K562 (cell line): ENCODE results near the gene NT5C. TPM values are rescaled to one million over a fixed set of nuclear protein-coding genes. Genes with fewer than 3 reads are reported as not detected.

Experiments
- CAMTA2 ChIP-seq: fragments of 250-450 bp; sonication (Bioruptor Pico); conservative IDR thresholded peaks from 2 replicates; pipeline ENCODE4 v1.5.1; 2022
- DMBX1 ChIP-seq: fragments of 250-450 bp; sonication (Bioruptor Pico); IDR thresholded peaks from 2 replicates; pipeline ENCODE4 v1.8.0; 2022; ENCODE audit warnings: inconsistent platforms, mild to moderate bottlenecking, moderate library complexity, borderline replicate concordance
- ELF4 ChIP-seq: fragments of 450-650 bp; formaldehyde crosslinking; IDR thresholded peaks from 2 replicates; pipeline ENCODE4 v1.4.0; 2022; ENCODE audit warnings: missing genetic modification characterization
- FOS ChIP-seq: IDR thresholded peaks from 3 replicates; pipeline ENCODE4 v1.6.1; 2011; ENCODE audit not compliant: insufficient read length; ENCODE audit errors: extremely low read depth
- GTF2E2 ChIP-seq: fragments of 200-800 bp; sonication (Bioruptor generic); IDR thresholded peaks from 2 replicates; pipeline ENCODE4 v1.6.1; 2016; ENCODE audit warnings: missing genetic modification characterization, missing compliant biosample characterization
- GTF2F1 ChIP-seq: IDR thresholded peaks from 2 replicates; pipeline ENCODE4 v1.6.1; 2011; ENCODE audit warnings: low read depth, low read length, improper control_type of control experiment
- HCFC1 ChIP-seq: IDR thresholded peaks from 2 replicates; pipeline ENCODE4 v1.6.1; 2012; ENCODE audit warnings: low read depth, low read length, improper control_type of control experiment
- HNRNPLL ChIP-seq: fragments of 200-400 bp; formaldehyde crosslinking; IDR thresholded peaks from 2 replicates; pipeline ENCODE4 v1.6.1; 2017; ENCODE audit warnings: low read length, low read depth, mild to moderate bottlenecking; ENCODE audit not compliant: poor library complexity, severe bottlenecking
- SIN3A ChIP-seq, 2 experiments: fragments of 150-350 bp in 1 of 2; IDR thresholded peaks; 2 replicates each; pipeline ENCODE4 v1.6.1; 2011 to 2016; ENCODE audit warnings: borderline replicate concordance in 2 of 2, low read depth in 2 of 2, low read length in 2 of 2, mild to moderate bottlenecking in 2 of 2, moderate library complexity in 2 of 2; ENCODE audit not compliant: control insufficient read depth in 1 of 2
- SMAD3 ChIP-seq: fragments of 450-650 bp; formaldehyde crosslinking; conservative IDR thresholded peaks from 2 replicates; pipeline ENCODE4 v1.4.0; 2020; ENCODE audit warnings: mild to moderate bottlenecking
- XRCC5 ChIP-seq: fragments of 200-400 bp; formaldehyde crosslinking; IDR thresholded peaks from 2 replicates; pipeline ENCODE4 v1.6.1; 2017; ENCODE audit warnings: low read depth, mild to moderate bottlenecking, low read length
- polyA plus RNA-seq, 8 experiments: library from polyadenylated mRNA; depleted of rRNA in 4 of 8; stranded (reverse) in 5 of 8; unstranded in 3 of 8; fragments of >200 nt; fragmentation: Nextera tagmentation in 2 of 8; fragmentation: Illumina TruSeq in 1 of 8; extraction: Ambion mirVana in 2 of 8; extraction: Trizol in 1 of 8; gene quantifications; 2 replicates each; pipeline versions ENCODE4 v1.2.1 to v1.2.3, GENCODE V29; 2011 to 2014; ENCODE audit warnings: inconsistent platforms in 1 of 8, missing spikeins in 1 of 8
- total RNA-seq, 7 experiments: library from RNA; depleted of rRNA in 6 of 7; stranded (reverse); fragments of >200 nt in 6 of 7; fragmentation: Illumina TruSeq in 2 of 7; extraction: Trizol in 2 of 7; gene quantifications; 2 replicates each; pipeline versions ENCODE4 v1.2.1 to v1.2.3, GENCODE V29; 2011 to 2021; ENCODE audit warnings: low replicate concordance in 1 of 7
- TF ChIP-seq, protein P1 (sequence below): sonication (generic); formaldehyde crosslinking; IDR thresholded peaks from 2 replicates; pipeline ENCODE4 v1.8.1; 2023; ENCODE audit warnings: mild to moderate bottlenecking, missing genetic modification reagents
- TF ChIP-seq, protein P2 (sequence below), 3 experiments: fragments of 200-800 bp in 1 of 3; fragments of 250-450 bp in 1 of 3; fragments of 450-650 bp in 1 of 3; sonication (Bioruptor Pico) in 1 of 3; sonication (Bioruptor generic) in 1 of 3; formaldehyde crosslinking in 1 of 3; IDR thresholded peaks; 2 replicates each; pipeline versions ENCODE4 v1.6.1 to v1.8.0; 2016 to 2022; ENCODE audit warnings: mild to moderate bottlenecking in 2 of 3, missing genetic modification characterization in 2 of 3, missing compliant biosample characterization in 1 of 3, moderate library complexity in 1 of 3
- TF ChIP-seq, protein P3 (sequence below): fragments of 450-650 bp; IDR thresholded peaks from 2 replicates; pipeline ENCODE4 v1.7.1; 2018; ENCODE audit warnings: mild to moderate bottlenecking, low read depth; ENCODE audit not compliant: partially characterized antibody
- TF ChIP-seq, protein P4 (sequence below): fragments of 250-450 bp; sonication (Bioruptor Pico); IDR thresholded peaks from 2 replicates; pipeline ENCODE4 v1.5.0; 2020; ENCODE audit warnings: mild to moderate bottlenecking

Gene NT5C
- total and polyA plus RNA-seq, 9 of the 15 experiments (the other 6 are each of a cell fraction or from before 2014, with no cell fraction given): 2.9 to 205 (median 45.0) TPM

DNA sequence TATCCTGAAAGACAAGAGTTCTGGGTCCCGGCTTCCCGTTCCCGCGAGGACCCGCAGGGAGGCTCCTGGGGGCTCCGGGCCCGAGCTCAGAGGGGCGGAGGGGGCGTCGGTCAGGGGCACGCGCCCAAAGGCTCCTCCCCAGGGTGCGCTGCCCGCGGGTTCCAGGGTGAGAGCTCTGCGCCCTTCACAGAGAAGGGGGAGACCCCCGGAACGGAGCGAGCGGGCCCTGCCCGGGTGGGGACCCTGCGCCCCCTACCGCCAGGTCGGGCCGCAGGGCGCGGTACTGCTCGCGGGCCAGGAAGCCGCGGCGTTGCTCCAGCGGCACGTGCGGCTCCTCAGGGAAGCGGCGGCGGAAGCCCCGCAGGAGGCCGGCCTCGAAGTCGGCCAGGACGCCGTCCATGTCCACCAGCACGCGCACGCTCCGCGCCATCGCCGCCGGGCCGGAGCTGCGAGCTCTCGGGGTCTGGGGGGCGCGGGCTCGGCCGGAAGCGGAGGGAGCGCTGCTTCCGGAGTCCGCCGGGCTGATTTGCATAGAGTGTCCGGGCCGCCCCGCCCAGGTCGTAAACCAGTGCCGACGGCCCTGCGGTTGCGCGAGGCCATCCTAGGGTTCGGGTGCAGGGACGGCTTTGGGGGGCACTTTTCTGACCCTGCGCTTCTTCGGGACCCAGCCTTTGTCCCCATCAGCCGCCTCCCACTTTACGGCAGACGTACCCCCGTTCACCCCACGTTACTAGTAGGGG, at the start of gene NT5C (continued):
- TF ChIP-seq, protein P1, sequence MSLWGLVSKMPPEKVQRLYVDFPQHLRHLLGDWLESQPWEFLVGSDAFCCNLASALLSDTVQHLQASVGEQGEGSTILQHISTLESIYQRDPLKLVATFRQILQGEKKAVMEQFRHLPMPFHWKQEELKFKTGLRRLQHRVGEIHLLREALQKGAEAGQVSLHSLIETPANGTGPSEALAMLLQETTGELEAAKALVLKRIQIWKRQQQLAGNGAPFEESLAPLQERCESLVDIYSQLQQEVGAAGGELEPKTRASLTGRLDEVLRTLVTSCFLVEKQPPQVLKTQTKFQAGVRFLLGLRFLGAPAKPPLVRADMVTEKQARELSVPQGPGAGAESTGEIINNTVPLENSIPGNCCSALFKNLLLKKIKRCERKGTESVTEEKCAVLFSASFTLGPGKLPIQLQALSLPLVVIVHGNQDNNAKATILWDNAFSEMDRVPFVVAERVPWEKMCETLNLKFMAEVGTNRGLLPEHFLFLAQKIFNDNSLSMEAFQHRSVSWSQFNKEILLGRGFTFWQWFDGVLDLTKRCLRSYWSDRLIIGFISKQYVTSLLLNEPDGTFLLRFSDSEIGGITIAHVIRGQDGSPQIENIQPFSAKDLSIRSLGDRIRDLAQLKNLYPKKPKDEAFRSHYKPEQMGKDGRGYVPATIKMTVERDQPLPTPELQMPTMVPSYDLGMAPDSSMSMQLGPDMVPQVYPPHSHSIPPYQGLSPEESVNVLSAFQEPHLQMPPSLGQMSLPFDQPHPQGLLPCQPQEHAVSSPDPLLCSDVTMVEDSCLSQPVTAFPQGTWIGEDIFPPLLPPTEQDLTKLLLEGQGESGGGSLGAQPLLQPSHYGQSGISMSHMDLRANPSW (CRISPR knock-in tag): no peak; the same call in 1 of the 2 replicates
- TF ChIP-seq SIN3A (IDR thresholded peaks at IDR 0.05; ENCODE audit: borderline replicate concordance in 2 of 2, control insufficient read depth in 1 of 2, low read depth in 2 of 2, low read length in 2 of 2) (peak; percentile 58 to 94; a peak in 1 of 4 replicates), GTF2E2 (tag) (peak; percentile 61; the same call in 1 of the 2 replicates), CAMTA2 (CRISPR knock-in tag) (0 out of 2 replicates have a peak, but pooled peaks have one; percentile 13), DMBX1 (CRISPR knock-in tag) (peak; percentile 81), FOS (no peak), ELF4 (CRISPR knock-in tag) (0 out of 2 replicates have a peak, but pooled peaks have one; percentile 23), GTF2F1 (peak; percentile 60; the same call in 1 of the 2 replicates), HNRNPLL (peak; percentile 83), SMAD3 (0 out of 2 replicates have a peak, but pooled peaks have one; percentile 3), XRCC5 (no peak), HCFC1 (peak; percentile 40)
- TF ChIP-seq, protein P2, sequence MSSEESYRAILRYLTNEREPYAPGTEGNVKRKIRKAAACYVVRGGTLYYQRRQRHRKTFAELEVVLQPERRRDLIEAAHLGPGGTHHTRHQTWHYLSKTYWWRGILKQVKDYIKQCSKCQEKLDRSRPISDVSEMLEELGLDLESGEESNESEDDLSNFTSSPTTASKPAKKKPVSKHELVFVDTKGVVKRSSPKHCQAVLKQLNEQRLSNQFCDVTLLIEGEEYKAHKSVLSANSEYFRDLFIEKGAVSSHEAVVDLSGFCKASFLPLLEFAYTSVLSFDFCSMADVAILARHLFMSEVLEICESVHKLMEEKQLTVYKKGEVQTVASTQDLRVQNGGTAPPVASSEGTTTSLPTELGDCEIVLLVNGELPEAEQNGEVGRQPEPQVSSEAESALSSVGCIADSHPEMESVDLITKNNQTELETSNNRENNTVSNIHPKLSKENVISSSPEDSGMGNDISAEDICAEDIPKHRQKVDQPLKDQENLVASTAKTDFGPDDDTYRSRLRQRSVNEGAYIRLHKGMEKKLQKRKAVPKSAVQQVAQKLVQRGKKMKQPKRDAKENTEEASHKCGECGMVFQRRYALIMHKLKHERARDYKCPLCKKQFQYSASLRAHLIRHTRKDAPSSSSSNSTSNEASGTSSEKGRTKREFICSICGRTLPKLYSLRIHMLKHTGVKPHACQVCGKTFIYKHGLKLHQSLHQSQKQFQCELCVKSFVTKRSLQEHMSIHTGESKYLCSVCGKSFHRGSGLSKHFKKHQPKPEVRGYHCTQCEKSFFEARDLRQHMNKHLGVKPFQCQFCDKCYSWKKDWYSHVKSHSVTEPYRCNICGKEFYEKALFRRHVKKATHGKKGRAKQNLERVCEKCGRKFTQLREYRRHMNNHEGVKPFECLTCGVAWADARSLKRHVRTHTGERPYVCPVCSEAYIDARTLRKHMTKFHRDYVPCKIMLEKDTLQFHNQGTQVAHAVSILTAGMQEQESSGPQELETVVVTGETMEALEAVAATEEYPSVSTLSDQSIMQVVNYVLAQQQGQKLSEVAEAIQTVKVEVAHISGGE (CRISPR knock-in tag; IDR thresholded peaks at IDR 0.05): peak in 2 of 3 experiments; percentile 76 to 94; a peak in 4 of 6 replicates
- TF ChIP-seq, protein P3, sequence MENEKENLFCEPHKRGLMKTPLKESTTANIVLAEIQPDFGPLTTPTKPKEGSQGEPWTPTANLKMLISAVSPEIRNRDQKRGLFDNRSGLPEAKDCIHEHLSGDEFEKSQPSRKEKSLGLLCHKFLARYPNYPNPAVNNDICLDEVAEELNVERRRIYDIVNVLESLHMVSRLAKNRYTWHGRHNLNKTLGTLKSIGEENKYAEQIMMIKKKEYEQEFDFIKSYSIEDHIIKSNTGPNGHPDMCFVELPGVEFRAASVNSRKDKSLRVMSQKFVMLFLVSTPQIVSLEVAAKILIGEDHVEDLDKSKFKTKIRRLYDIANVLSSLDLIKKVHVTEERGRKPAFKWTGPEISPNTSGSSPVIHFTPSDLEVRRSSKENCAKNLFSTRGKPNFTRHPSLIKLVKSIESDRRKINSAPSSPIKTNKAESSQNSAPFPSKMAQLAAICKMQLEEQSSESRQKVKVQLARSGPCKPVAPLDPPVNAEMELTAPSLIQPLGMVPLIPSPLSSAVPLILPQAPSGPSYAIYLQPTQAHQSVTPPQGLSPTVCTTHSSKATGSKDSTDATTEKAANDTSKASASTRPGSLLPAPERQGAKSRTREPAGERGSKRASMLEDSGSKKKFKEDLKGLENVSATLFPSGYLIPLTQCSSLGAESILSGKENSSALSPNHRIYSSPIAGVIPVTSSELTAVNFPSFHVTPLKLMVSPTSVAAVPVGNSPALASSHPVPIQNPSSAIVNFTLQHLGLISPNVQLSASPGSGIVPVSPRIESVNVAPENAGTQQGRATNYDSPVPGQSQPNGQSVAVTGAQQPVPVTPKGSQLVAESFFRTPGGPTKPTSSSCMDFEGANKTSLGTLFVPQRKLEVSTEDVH: peak; percentile 61
- TF ChIP-seq, protein P4, sequence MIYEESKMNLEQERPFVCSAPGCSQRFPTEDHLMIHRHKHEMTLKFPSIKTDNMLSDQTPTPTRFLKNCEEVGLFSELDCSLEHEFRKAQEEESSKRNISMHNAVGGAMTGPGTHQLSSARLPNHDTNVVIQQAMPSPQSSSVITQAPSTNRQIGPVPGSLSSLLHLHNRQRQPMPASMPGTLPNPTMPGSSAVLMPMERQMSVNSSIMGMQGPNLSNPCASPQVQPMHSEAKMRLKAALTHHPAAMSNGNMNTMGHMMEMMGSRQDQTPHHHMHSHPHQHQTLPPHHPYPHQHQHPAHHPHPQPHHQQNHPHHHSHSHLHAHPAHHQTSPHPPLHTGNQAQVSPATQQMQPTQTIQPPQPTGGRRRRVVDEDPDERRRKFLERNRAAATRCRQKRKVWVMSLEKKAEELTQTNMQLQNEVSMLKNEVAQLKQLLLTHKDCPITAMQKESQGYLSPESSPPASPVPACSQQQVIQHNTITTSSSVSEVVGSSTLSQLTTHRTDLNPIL: no peak
